Measurements from ENCODE around the gene SH3PXD2A. TPM values are rescaled to one million over a fixed set of nuclear protein-coding genes. Genes with fewer than 3 reads are reported as not detected.

Gene SH3PXD2A
- total and polyA plus RNA-seq, 7 experiments from 2014 or later: 0.54 to 20.5 (median 9.9) TPM

- H3K9me3 ChIP-seq (ENCODE audit: control insufficient read depth in 2 of 3, low read length in 3 of 3): no peaks in the 10 kb centered on the region
- H3K4me3 ChIP-seq (ENCODE audit: low read length): no peak overlapping the region
- Mint-ChIP-seq H3K9me3 (no peaks in the 10 kb centered on the region), H3K4me3 (no peak overlapping the region), H3K27me3 (peaks cover 0 to 14% (median 0%) of the 10 kb centered on the region in 5 donors), H3K27ac (peak overlapping the region in 2 of 9 donors; percentile 12 to 77), H3K36me3 (peaks cover 0 to 4% (median 0%) of the 10 kb centered on the region in 5 donors), H3K4me1 (peaks cover 9 to 22% (median 15%) of the 10 kb centered on the region in 7 donors)
- POLR2A ChIA-PET: interaction anchor here (1.2 kb wide), 1 partner anchor 18 kb away, joined by 3 read pairs; no protein-coding TSS in a partner anchor
- H3K27ac ChIP-seq (ENCODE audit: low read depth, low read length): no peak overlapping the region
- no peak for DNase-seq
- no peak for ATAC-seq
- CTCF ChIA-PET: interaction anchor here (0.7 to 0.9 kb wide), 2 partner anchors 13 to 245 kb away, joined by 4 read pairs; no protein-coding TSS in a partner anchor
- no peaks in the 10 kb centered on the region for H3K27me3 ChIP-seq (ENCODE audit: control insufficient read depth in 2 of 2, insufficient read depth in 2 of 2, low read length in 2 of 2)
- H3K4me1 ChIP-seq (ENCODE audit: control insufficient read depth in 2 of 2, insufficient read depth in 2 of 2, low read length in 2 of 2): peaks cover 6 to 10% of the 10 kb centered on the region in 2 donors
- H3K36me3 ChIP-seq (ENCODE audit: control insufficient read depth in 2 of 3, insufficient read depth in 3 of 3, low read length in 3 of 3): no peaks in the 10 kb centered on the region
- intact Hi-C loops (cut with micrococcal nuclease): no loop called here
These were observed 274.9 kb downstream of the SH3PXD2A start for GRCh38 chr10:103580430-103580829.

GRCh38 chr10:103580011-103580410, 275.4 kb downstream of the SH3PXD2A start:
- Mint-ChIP-seq H3K27ac (no peak overlapping the region), H3K4me1 (peaks cover 9 to 22% (median 15%) of the 10 kb centered on the region in 7 donors), H3K27me3 (peaks cover 0 to 16% (median 0%) of the 10 kb centered on the region in 5 donors), H3K36me3 (peaks cover 0 to 4% (median 0%) of the 10 kb centered on the region in 5 donors), H3K9me3 (no peaks in the 10 kb centered on the region), H3K4me3 (no peak overlapping the region)
- H3K9me3 ChIP-seq (ENCODE audit: control insufficient read depth in 2 of 3, low read length in 3 of 3): no peaks in the 10 kb centered on the region
- no peaks in the 10 kb centered on the region for H3K27me3 ChIP-seq (ENCODE audit: control insufficient read depth in 2 of 2, insufficient read depth in 2 of 2, low read length in 2 of 2)
- H3K36me3 ChIP-seq (ENCODE audit: control insufficient read depth in 2 of 3, insufficient read depth in 3 of 3, low read length in 3 of 3): no peaks in the 10 kb centered on the region
- peaks cover 6 to 10% of the 10 kb centered on the region in 2 donors for H3K4me1 ChIP-seq (ENCODE audit: control insufficient read depth in 2 of 2, insufficient read depth in 2 of 2, low read length in 2 of 2)
- POLR2A ChIA-PET: no interaction called here
- ATAC-seq (no peak), DNase-seq (no peak)
- H3K4me3 ChIP-seq (ENCODE audit: low read length): no peak overlapping the region
- no peak overlapping the region for H3K27ac ChIP-seq (ENCODE audit: low read depth, low read length)
- intact Hi-C loops (cut with micrococcal nuclease): no loop called here
- CTCF ChIA-PET: interaction anchor here (0.7 to 0.9 kb wide), 2 partner anchors 13 to 244 kb away, joined by 4 read pairs; no protein-coding TSS in a partner anchor

GRCh38 chr10:103578782-103579382, 276.5 kb downstream of the SH3PXD2A start:
- Mint-ChIP-seq H3K4me3 (no peak overlapping the region), H3K36me3 (peaks cover 0 to 4% (median 0%) of the 10 kb centered on the region in 5 donors), H3K27me3 (peaks cover 0 to 15% (median 0%) of the 10 kb centered on the region in 5 donors), H3K9me3 (no peaks in the 10 kb centered on the region), H3K4me1 (peaks cover 7 to 19% (median 13%) of the 10 kb centered on the region in 7 donors), H3K27ac (no peak overlapping the region)
- Histone ChIP-seq H3K4me3 (ENCODE audit: low read length) (no peak overlapping the region), H3K4me1 (ENCODE audit: control insufficient read depth in 2 of 2, insufficient read depth in 2 of 2, low read length in 2 of 2) (peaks cover 6 to 7% of the 10 kb centered on the region in 2 donors), H3K36me3 (ENCODE audit: control insufficient read depth in 2 of 3, insufficient read depth in 3 of 3, low read length in 3 of 3) (no peaks in the 10 kb centered on the region), H3K27ac (ENCODE audit: low read depth, low read length) (no peak overlapping the region), H3K9me3 (ENCODE audit: control insufficient read depth in 2 of 3, low read length in 3 of 3) (no peaks in the 10 kb centered on the region), H3K27me3 (ENCODE audit: control insufficient read depth in 2 of 2, insufficient read depth in 2 of 2, low read length in 2 of 2) (no peaks in the 10 kb centered on the region)
- CTCF ChIA-PET: no interaction called here
- ATAC-seq (no peak), DNase-seq (no peak)
- POLR2A ChIA-PET: no interaction called here
- intact Hi-C loops (cut with micrococcal nuclease): no loop called here

- no peak overlapping the region for H3K27ac Mint-ChIP-seq
- Histone ChIP-seq H3K27ac (ENCODE audit: low read depth, low read length) (no peak overlapping the region), H3K9me3 (ENCODE audit: control insufficient read depth in 2 of 3, low read length in 3 of 3) (no peaks in the 10 kb centered on the region), H3K36me3 (ENCODE audit: control insufficient read depth in 2 of 3, insufficient read depth in 3 of 3, low read length in 3 of 3) (no peaks in the 10 kb centered on the region), H3K27me3 (ENCODE audit: control insufficient read depth in 2 of 2, insufficient read depth in 2 of 2, low read length in 2 of 2) (no peaks in the 10 kb centered on the region), H3K4me1 (ENCODE audit: control insufficient read depth in 2 of 2, insufficient read depth in 2 of 2, low read length in 2 of 2) (no peaks in the 10 kb centered on the region), H3K4me3 (ENCODE audit: low read length) (no peak overlapping the region)
- peaks cover 0 to 7% (median 4%) of the 10 kb centered on the region in 7 donors for H3K4me1 Mint-ChIP-seq
- H3K36me3 Mint-ChIP-seq: peaks cover 0 to 4% (median 0%) of the 10 kb centered on the region in 5 donors
- ChIA-PET POLR2A (no interaction called here), CTCF (interaction anchor here (0.6 kb wide), 1 partner anchor 582 kb away, joined by 5 read pairs; no protein-coding TSS in a partner anchor)
- intact Hi-C loops (cut with micrococcal nuclease): no loop called here
- DNase-seq: no peak
- peaks cover 0 to 12% (median 0%) of the 10 kb centered on the region in 5 donors for H3K27me3 Mint-ChIP-seq
- ATAC-seq: no peak
- H3K4me3 Mint-ChIP-seq: no peak overlapping the region
- no peaks in the 10 kb centered on the region for H3K9me3 Mint-ChIP-seq
These were observed 278.5 kb downstream of the SH3PXD2A start for GRCh38 chr10:103576862-103577261.

GRCh38 chr10:103576076-103576471, 279.3 kb downstream of the SH3PXD2A start:
- peak overlapping the region in 1 of 9 donors; percentile 77 for H3K27ac Mint-ChIP-seq
- no peaks in the 10 kb centered on the region for H3K27me3 ChIP-seq (ENCODE audit: control insufficient read depth in 2 of 2, insufficient read depth in 2 of 2, low read length in 2 of 2)
- DNase-seq (no peak), ATAC-seq (no peak)
- no peak overlapping the region for H3K4me3 ChIP-seq (ENCODE audit: low read length)
- H3K9me3 Mint-ChIP-seq: no peaks in the 10 kb centered on the region
- peaks cover 0 to 4% (median 0%) of the 10 kb centered on the region in 5 donors for H3K36me3 Mint-ChIP-seq
- intact Hi-C loops (cut with micrococcal nuclease): no loop called here
- peaks cover 0 to 9% (median 0%) of the 10 kb centered on the region in 5 donors for H3K27me3 Mint-ChIP-seq
- ChIA-PET POLR2A (no interaction called here), CTCF (no interaction called here)
- no peaks in the 10 kb centered on the region for H3K36me3 ChIP-seq (ENCODE audit: control insufficient read depth in 2 of 3, insufficient read depth in 3 of 3, low read length in 3 of 3)
- H3K4me1 Mint-ChIP-seq: peaks cover 0 to 7% (median 0%) of the 10 kb centered on the region in 7 donors
- H3K4me3 Mint-ChIP-seq: no peak overlapping the region
- no peaks in the 10 kb centered on the region for H3K4me1 ChIP-seq (ENCODE audit: control insufficient read depth in 2 of 2, insufficient read depth in 2 of 2, low read length in 2 of 2)
- no peak overlapping the region for H3K27ac ChIP-seq (ENCODE audit: low read depth, low read length)
- no peaks in the 10 kb centered on the region for H3K9me3 ChIP-seq (ENCODE audit: control insufficient read depth in 2 of 3, low read length in 3 of 3)

GRCh38 chr10:103575416-103576075, 279.8 kb downstream of the SH3PXD2A start:
- H3K4me1 Mint-ChIP-seq: peaks cover 0 to 7% (median 0%) of the 10 kb centered on the region in 7 donors
- POLR2A ChIA-PET: no interaction called here
- peaks cover 0 to 9% (median 0%) of the 10 kb centered on the region in 5 donors for H3K27me3 Mint-ChIP-seq
- no peak overlapping the region for H3K4me3 Mint-ChIP-seq
- CTCF ChIA-PET: no interaction called here
- ATAC-seq (no peak), DNase-seq (no peak)
- H3K4me3 ChIP-seq (ENCODE audit: low read length): no peak overlapping the region
- H3K9me3 ChIP-seq (ENCODE audit: control insufficient read depth in 2 of 3, low read length in 3 of 3): no peaks in the 10 kb centered on the region
- H3K36me3 Mint-ChIP-seq: peaks cover 0 to 4% (median 0%) of the 10 kb centered on the region in 5 donors
- H3K27ac Mint-ChIP-seq: no peak overlapping the region
- no peak overlapping the region for H3K27ac ChIP-seq (ENCODE audit: low read depth, low read length)
- no peaks in the 10 kb centered on the region for H3K27me3 ChIP-seq (ENCODE audit: control insufficient read depth in 2 of 2, insufficient read depth in 2 of 2, low read length in 2 of 2)
- no peaks in the 10 kb centered on the region for H3K4me1 ChIP-seq (ENCODE audit: control insufficient read depth in 2 of 2, insufficient read depth in 2 of 2, low read length in 2 of 2)
- intact Hi-C loops (cut with micrococcal nuclease): no loop called here
- no peaks in the 10 kb centered on the region for H3K9me3 Mint-ChIP-seq
- no peaks in the 10 kb centered on the region for H3K36me3 ChIP-seq (ENCODE audit: control insufficient read depth in 2 of 3, insufficient read depth in 3 of 3, low read length in 3 of 3)
